ENCODE measurements around the gene SIGLEC15.

GRCh38 chr18:45861926-45862325 is 36.5 kb downstream of the SIGLEC15 start:
- TF ChIP-seq CTCF (IDR thresholded peaks at IDR 0.05; ENCODE audit: low read depth, low read length) (no peak), EZH2phosphoT487 (IDR thresholded peaks at IDR 0.05; ENCODE audit: low read depth) (no peak)
